Measurements from ENCODE around the gene UBAP2L.
"Not testable (repeated sequence)": the region's sequence is repeated elsewhere in the genome, so short reads cannot be mapped to it uniquely, and the experiment has no call there.

Gene UBAP2L

GRCh38 chr1:154307670-154308270 lies 87.0 kb downstream of the UBAP2L start:
- not testable (repeated sequence) for DNase-seq (ENCODE audit: low read depth)

GRCh38 chr1:154309136-154309535 lies 88.4 kb downstream of the UBAP2L start:
- not testable (repeated sequence) for DNase-seq (ENCODE audit: low read depth)

- DNase-seq (ENCODE audit: low read depth), result not testable (repeated sequence)
These were observed 91.7 kb downstream of the UBAP2L start for GRCh38 chr1:154312229-154313065.

GRCh38 chr1:154313066-154313356 lies 92.3 kb downstream of the UBAP2L start:
- no peak for DNase-seq (ENCODE audit: low read depth)

- not testable (repeated sequence) for DNase-seq (ENCODE audit: low read depth)
These were observed 93.5 kb downstream of the UBAP2L start for GRCh38 chr1:154314226-154314625.

- no peak for DNase-seq (ENCODE audit: low read depth)
These were observed 95.9 kb downstream of the UBAP2L start for GRCh38 chr1:154316704-154317103.

GRCh38 chr1:154318386-154318785 lies 97.6 kb downstream of the UBAP2L start:
- no peak for DNase-seq (ENCODE audit: low read depth)

All from activated T-helper 1 cell treated with Interleukin-2 at 50 U/mL for 16 hours (primary cell).